GM23338 (cell line): ENCODE results near the gene DTYMK. TPM values are rescaled to one million over a fixed set of nuclear protein-coding genes. Genes with fewer than 3 reads are reported as not detected.

Experiments used
- ATAC-seq: fragments of 200-7000 bp; cut with Tn5 transposase; 3 replicates; pipeline ENCODE4 v1.9.1; 2020
- DNase-seq: peaks from one replicate; pipeline ENCODE4 v3.0.0-alpha.2; 2015; ENCODE audit warnings: low spot score
- H2AFZ ChIP-seq: fragments of 200-600 bp; sonication (generic); 2 replicates; pipeline ENCODE4 v1.8.0; 2016; ENCODE audit warnings: antibody characterized with exemption, mild to moderate bottlenecking, moderate library complexity
- H3F3A ChIP-seq: fragments of 200-600 bp; sonication (generic); replicated peaks from 2 replicates; pipeline ENCODE4 v1.8.0; 2017; ENCODE audit warnings: antibody characterized with exemption, mixed run types, low read depth
- H3K27ac ChIP-seq: fragments of 200-600 bp; sonication (generic); 2 replicates; pipeline ENCODE4 v1.6.1; 2016; ENCODE audit warnings: low read depth
- H3K27me3 ChIP-seq: fragments of 200-600 bp; sonication (generic); 2 replicates; pipeline ENCODE4 v1.8.0; 2016; ENCODE audit warnings: mild to moderate bottlenecking, mixed run types, moderate library complexity; ENCODE audit not compliant: insufficient read depth
- H3K36me3 ChIP-seq: fragments of 200-600 bp; sonication (generic); 2 replicates; pipeline ENCODE4 v1.8.0; 2016; ENCODE audit warnings: mild to moderate bottlenecking; ENCODE audit not compliant: insufficient read depth
- H3K4me1 ChIP-seq: fragments of 200-600 bp; sonication (generic); 2 replicates; pipeline ENCODE4 v1.8.0; 2016; ENCODE audit warnings: mild to moderate bottlenecking, moderate library complexity; ENCODE audit not compliant: insufficient read depth
- H3K4me2 ChIP-seq: fragments of 200-600 bp; sonication (generic); 2 replicates; pipeline ENCODE4 v1.7.1; 2017; ENCODE audit warnings: mixed run types
- H3K4me3 ChIP-seq: fragments of 200-600 bp; sonication (generic); 2 replicates; pipeline ENCODE4 v1.6.1; 2016; ENCODE audit warnings: mixed run types
- H3K79me2 ChIP-seq: fragments of 200-600 bp; sonication (generic); replicated peaks from 2 replicates; pipeline ENCODE4 v1.8.0; 2017; ENCODE audit warnings: mild to moderate bottlenecking; ENCODE audit not compliant: insufficient read depth
- H3K9me2 ChIP-seq: fragments of 200-600 bp; sonication (generic); 2 replicates; pipeline ENCODE4 v1.8.0; 2017; ENCODE audit not compliant: insufficient read depth
- H4K20me1 ChIP-seq: fragments of 200-600 bp; sonication (generic); replicated peaks from 2 replicates; pipeline ENCODE4 v1.8.0; 2017; ENCODE audit warnings: mild to moderate bottlenecking; ENCODE audit not compliant: insufficient read depth
- H3K27ac Mint-ChIP-seq: 2 replicates; pipeline ENCODE4 v1.8.0; 2020; ENCODE audit warnings: inconsistent platforms, mild to moderate bottlenecking, moderate library complexity, mixed read lengths
- H3K27me3 Mint-ChIP-seq: 3 replicates; pipeline ENCODE4 v1.8.0; 2022; ENCODE audit warnings: low read depth, mild to moderate bottlenecking, moderate library complexity, mixed read lengths, inconsistent platforms; ENCODE audit not compliant: insufficient read depth, poor library complexity
- H3K36me3 Mint-ChIP-seq: 3 replicates; pipeline ENCODE4 v1.8.0; 2021; ENCODE audit warnings: low read depth, mild to moderate bottlenecking, inconsistent platforms, moderate library complexity, mixed read lengths
- H3K4me1 Mint-ChIP-seq: 3 replicates; pipeline ENCODE4 v1.8.0; 2020; ENCODE audit warnings: mild to moderate bottlenecking, inconsistent platforms, mixed read lengths
- H3K4me3 Mint-ChIP-seq: 3 replicates; pipeline ENCODE4 v1.8.0; 2021; ENCODE audit warnings: moderate library complexity, mild to moderate bottlenecking, inconsistent platforms, mixed read lengths
- H3K9me3 Mint-ChIP-seq: 3 replicates; pipeline ENCODE4 v1.8.0; 2020; ENCODE audit warnings: moderate library complexity, mild to moderate bottlenecking, inconsistent platforms, mixed read lengths
- CREB1 ChIP-seq: fragments of 250-450 bp; sonication (Bioruptor Pico); IDR thresholded peaks from 2 replicates; pipeline ENCODE4 v1.5.0; 2020; ENCODE audit warnings: low read depth, mild to moderate bottlenecking, moderate library complexity
- CTCF ChIP-seq, 2 experiments: fragments of 200-600 bp in 1 of 2; sonication (generic) in 1 of 2; conservative IDR thresholded peaks; 2 replicates each; pipeline versions ENCODE4 v1.5.1 to v1.6.1; 2016 to 2017; ENCODE audit warnings: antibody characterized with exemption in 2 of 2, low read depth in 2 of 2, mild to moderate bottlenecking in 2 of 2, moderate library complexity in 1 of 2
- ETS1 ChIP-seq: IDR thresholded peaks from 2 replicates; pipeline ENCODE4 v1.6.1; 2016; ENCODE audit warnings: antibody characterized with exemption
- EZH2 ChIP-seq: fragments of 200-600 bp; sonication (generic); IDR thresholded peaks from one replicate; pipeline ENCODE4 v1.8.0; 2017; ENCODE audit warnings: antibody characterized with exemption, mild to moderate bottlenecking, low read depth; ENCODE audit not compliant: unreplicated experiment
- EZH2phosphoT487 ChIP-seq: fragments of 200-600 bp; sonication (generic); IDR thresholded peaks from one replicate; pipeline ENCODE4 v1.8.1; 2018; ENCODE audit warnings: antibody characterized with exemption; ENCODE audit not compliant: unreplicated experiment
- JUNB ChIP-seq: IDR thresholded peaks from one replicate; pipeline ENCODE4 v1.6.1; 2016; ENCODE audit warnings: antibody characterized with exemption; ENCODE audit not compliant: unreplicated experiment
- NANOG ChIP-seq: IDR thresholded peaks from 2 replicates; pipeline ENCODE4 v1.6.1; 2016; ENCODE audit warnings: antibody characterized with exemption, borderline replicate concordance
- POLR2AphosphoS5 ChIP-seq: IDR thresholded peaks from 2 replicates; pipeline ENCODE4 v1.6.1; 2016; ENCODE audit warnings: antibody characterized with exemption, low read depth
- REST ChIP-seq: IDR thresholded peaks from one replicate; pipeline ENCODE4 v1.6.1; 2018; ENCODE audit warnings: antibody characterized with exemption; ENCODE audit not compliant: unreplicated experiment
- STAT1 ChIP-seq: IDR thresholded peaks from one replicate; pipeline ENCODE4 v1.6.1; 2016; ENCODE audit warnings: antibody characterized with exemption; ENCODE audit not compliant: unreplicated experiment
- ZNF114 ChIP-seq: fragments of 250-450 bp; sonication (Bioruptor Pico); IDR thresholded peaks from 2 replicates; pipeline ENCODE4 v1.5.0; 2020; ENCODE audit warnings: mild to moderate bottlenecking, moderate library complexity
- ZNF331 ChIP-seq: fragments of 250-450 bp; sonication (Bioruptor Pico); IDR thresholded peaks from 2 replicates; pipeline ENCODE4 v1.5.0; 2020; ENCODE audit warnings: low read depth, mild to moderate bottlenecking, moderate library complexity
- ZNF462 ChIP-seq: fragments of 250-450 bp; sonication (Bioruptor Pico); IDR thresholded peaks from 2 replicates; pipeline ENCODE4 v1.5.0; 2020; ENCODE audit warnings: mild to moderate bottlenecking, moderate library complexity
- polyA plus RNA-seq: library from polyadenylated mRNA; unstranded; fragments of >200 nt; fragmentation: Nextera tagmentation; extraction: Ambion mirVana; gene quantifications from 2 replicates; pipeline ENCODE4 v1.2.1, GENCODE V29; 2016
- total RNA-seq: library from RNA; depleted of rRNA; stranded (reverse); fragments of >200 nt; shearing (Covaris generic); gene quantifications from 2 replicates; pipeline ENCODE4 v1.2.3, GENCODE V29; 2014

DTYMK gene
- total and polyA plus RNA-seq, 2 experiments from 2014 or later, result 55.4 to 65.4 TPM

- Mint-ChIP-seq H3K36me3 (peaks cover 29% of the 10 kb centered on the region), H3K27ac (no peak overlapping the region), H3K4me3 (no peak overlapping the region), H3K27me3 (peaks cover 8% of the 10 kb centered on the region), H3K4me1 (0 out of 3 replicates have a peak, but pooled peaks cover 5% of the 10 kb centered on the region), H3K9me3 (no peaks in the 10 kb centered on the region)
- Histone ChIP-seq H3K79me2 (peaks cover 89% of the 10 kb centered on the region), H4K20me1 (peaks cover 25% of the 10 kb centered on the region), H3K27me3 (no peaks in the 10 kb centered on the region), H3K4me3 (no peak overlapping the region), H3K4me1 (no peaks in the 10 kb centered on the region), H3K4me2 (no peak overlapping the region), H3K9me2 (no peaks in the 10 kb centered on the region), H3F3A (peaks cover 5% of the 10 kb centered on the region; the same call in 1 of the 2 replicates), H3K27ac (peak overlapping the region; percentile 32; the same call in 1 of the 2 replicates), H3K36me3 (peaks cover 9% of the 10 kb centered on the region; the same call in 1 of the 2 replicates), H2AFZ (no peak overlapping the region)
- DNase-seq (no peak), ATAC-seq (no peak)
- TF ChIP-seq NANOG (no peak), EZH2phosphoT487 (no peak), ZNF114 (CRISPR knock-in tag) (no peak), POLR2AphosphoS5 (no peak), CTCF (conservative IDR thresholded peaks at IDR 0.05; ENCODE audit: low read depth in 2 of 2) (no peak), CREB1 (no peak), REST (no peak), ETS1 (no peak), JUNB (no peak), ZNF331 (CRISPR knock-in tag) (no peak), ZNF462 (CRISPR knock-in tag) (no peak), EZH2 (no peak), STAT1 (no peak)
These were observed 56.7 kb downstream of the DTYMK start for GRCh38 chr2:241629762-241630435.
